Measurements from ENCODE around the gene ZNF555.
"Not testable (repeated sequence)": the region's sequence is repeated elsewhere in the genome, so short reads cannot be mapped to it uniquely, and the experiment has no call there.

The ZNF555 gene

GRCh38 chr19:2867025-2867991 is 26.0 kb downstream of the ZNF555 start, which contains the start of gene ZNF556:
ZNF556 (plus strand) TSS chr19:2867335; CDS start chr19:2867422, 87 bp downstream.
- no peak for DNase-seq (ENCODE audit: low read depth)

GRCh38 chr19:2869618-2870017 is 28.3 kb downstream of the ZNF555 start:
- DNase-seq (ENCODE audit: low read depth), result no peak

- not testable (repeated sequence) for DNase-seq (ENCODE audit: low read depth)
These were observed 30.9 kb downstream of the ZNF555 start for GRCh38 chr19:2872175-2872574.

GRCh38 chr19:2877398-2878331 is 36.4 kb downstream of the ZNF555 start:
- DNase-seq (ENCODE audit: low read depth), result no peak

- no peak for DNase-seq (ENCODE audit: low read depth)
These were observed 42.6 kb downstream of the ZNF555 start for GRCh38 chr19:2883686-2884439.

GRCh38 chr19:2885736-2886135 is 44.5 kb downstream of the ZNF555 start:
- no peak for DNase-seq (ENCODE audit: low read depth)

- peak; percentile 64 for DNase-seq (ENCODE audit: low read depth)
These were observed 46.2 kb downstream of the ZNF555 start for GRCh38 chr19:2887391-2887914.

- DNase-seq (ENCODE audit: low read depth), result peak; percentile 21
These were observed 47.5 kb downstream of the ZNF555 start for GRCh38 chr19:2888731-2889224.

- DNase-seq (ENCODE audit: low read depth), result not testable (repeated sequence)
These were observed 49.3 kb downstream of the ZNF555 start for GRCh38 chr19:2890531-2890930.

- no peak for DNase-seq (ENCODE audit: low read depth)
These were observed 55.4 kb downstream of the ZNF555 start for GRCh38 chr19:2896694-2897093.

- peak; percentile 98 for DNase-seq (ENCODE audit: low read depth)
These were observed 59.3 kb downstream of the ZNF555 start, which contains the start of gene ZNF57 for GRCh38 chr19:2900296-2901252. ZNF57 (plus strand) TSS chr19:2900928; CDS start chr19:2901046, 118 bp downstream.

- DNase-seq (ENCODE audit: low read depth), result no peak
These were observed 61.4 kb downstream of the ZNF555 start for GRCh38 chr19:2902590-2903218.

- DNase-seq (ENCODE audit: low read depth), result not testable (repeated sequence)
These were observed 62.1 kb downstream of the ZNF555 start for GRCh38 chr19:2903326-2903725.

GRCh38 chr19:2905918-2906519 is 64.7 kb downstream of the ZNF555 start:
- DNase-seq (ENCODE audit: low read depth), result no peak

- no peak for DNase-seq (ENCODE audit: low read depth)
These were observed 65.4 kb downstream of the ZNF555 start for GRCh38 chr19:2906631-2907195.
